Glutamatergic neuron (in vitro differentiated cells): ENCODE results near the gene KTN1. TPM values are rescaled to one million over a fixed set of nuclear protein-coding genes. Genes with fewer than 3 reads are reported as not detected.

ENCODE experiments used
- DNase-seq: peaks from one replicate; pipeline ENCODE4 v3.0.0; 2022
- H3K27ac Mint-ChIP-seq: one replicate; pipeline ENCODE4 v1.8.0; 2020; ENCODE audit warnings: mild to moderate bottlenecking, mixed read lengths, inconsistent platforms; ENCODE audit not compliant: unreplicated experiment
- H3K27me3 Mint-ChIP-seq: one replicate; pipeline ENCODE4 v1.8.0; 2020; ENCODE audit warnings: mild to moderate bottlenecking, moderate library complexity, mixed read lengths, inconsistent platforms; ENCODE audit not compliant: unreplicated experiment
- H3K36me3 Mint-ChIP-seq: one replicate; pipeline ENCODE4 v1.8.0; 2020; ENCODE audit warnings: mild to moderate bottlenecking, mixed read lengths, inconsistent platforms; ENCODE audit not compliant: unreplicated experiment
- H3K4me1 Mint-ChIP-seq: one replicate; pipeline ENCODE4 v1.8.0; 2020; ENCODE audit warnings: mild to moderate bottlenecking, low read depth, mixed read lengths, inconsistent platforms; ENCODE audit not compliant: unreplicated experiment
- H3K4me3 Mint-ChIP-seq: one replicate; pipeline ENCODE4 v1.8.0; 2020; ENCODE audit warnings: mild to moderate bottlenecking, mixed read lengths, inconsistent platforms; ENCODE audit not compliant: unreplicated experiment
- H3K9me3 Mint-ChIP-seq: one replicate; pipeline ENCODE4 v1.8.0; 2020; ENCODE audit warnings: mild to moderate bottlenecking, moderate library complexity, mixed read lengths, inconsistent platforms; ENCODE audit not compliant: unreplicated experiment
- total RNA-seq: library from RNA; stranded (reverse); fragmentation: NEBNext Ultra II Directional; extraction: Animal tissue kit (Norgen Biotek cat#: 25700); gene quantifications from one replicate; pipeline ENCODE4 v1.2.1, GENCODE V29; 2021; ENCODE audit not compliant: unreplicated experiment
- TF ChIP-seq, protein P1 (sequence below): fragments of 200-600 bp; sonication (generic); IDR thresholded peaks from one replicate; pipeline ENCODE4 v1.5.0; 2021; ENCODE audit not compliant: partially characterized antibody, unreplicated experiment

KTN1 gene
- total RNA-seq, 1 donor from 2014 or later: 108 TPM

DNA sequence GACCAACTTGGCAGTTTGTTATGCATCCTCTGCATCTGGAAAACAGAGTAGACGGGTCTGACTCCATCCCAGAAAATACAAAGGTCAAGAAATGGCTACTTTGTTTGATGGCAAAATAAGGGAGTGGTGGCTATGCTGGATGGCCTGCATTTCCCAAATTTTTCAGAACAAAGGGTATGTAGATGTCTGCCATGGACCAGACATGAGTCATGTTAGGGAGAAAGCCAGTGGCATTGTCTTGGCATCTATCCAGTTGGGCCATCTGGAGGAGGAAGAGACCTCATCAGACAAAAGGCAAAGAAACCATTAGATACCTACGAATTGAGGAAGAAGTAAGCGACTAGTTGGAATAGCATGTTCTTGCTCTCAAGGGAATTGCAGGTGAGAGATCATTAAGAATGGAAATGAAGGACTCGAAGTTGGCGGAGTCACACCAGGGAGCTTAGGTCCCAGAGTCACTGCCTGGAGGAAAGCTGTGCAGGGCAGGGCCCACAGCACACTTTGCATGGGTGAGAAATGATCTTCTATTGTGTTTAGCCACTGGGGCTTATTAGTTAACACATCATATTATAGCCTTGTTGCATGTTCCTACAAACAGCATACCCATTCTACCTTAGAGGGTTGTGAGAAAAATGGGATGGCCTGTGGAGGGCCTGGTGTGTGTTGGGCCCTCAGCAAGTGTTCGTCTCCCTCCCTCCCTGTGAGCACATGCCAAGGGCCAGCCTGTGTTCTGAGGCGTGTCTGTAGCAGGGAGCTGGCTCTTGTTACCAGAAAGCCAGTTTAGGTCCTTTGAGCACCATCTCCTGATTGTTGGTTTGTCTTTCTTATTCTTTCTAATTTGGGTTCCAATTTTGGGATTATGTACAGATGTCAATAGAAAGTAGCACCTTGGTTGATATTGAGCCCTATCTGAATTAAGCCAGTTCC, 119.4 kb downstream of the KTN1 start:
- DNase-seq: no peak

DNA sequence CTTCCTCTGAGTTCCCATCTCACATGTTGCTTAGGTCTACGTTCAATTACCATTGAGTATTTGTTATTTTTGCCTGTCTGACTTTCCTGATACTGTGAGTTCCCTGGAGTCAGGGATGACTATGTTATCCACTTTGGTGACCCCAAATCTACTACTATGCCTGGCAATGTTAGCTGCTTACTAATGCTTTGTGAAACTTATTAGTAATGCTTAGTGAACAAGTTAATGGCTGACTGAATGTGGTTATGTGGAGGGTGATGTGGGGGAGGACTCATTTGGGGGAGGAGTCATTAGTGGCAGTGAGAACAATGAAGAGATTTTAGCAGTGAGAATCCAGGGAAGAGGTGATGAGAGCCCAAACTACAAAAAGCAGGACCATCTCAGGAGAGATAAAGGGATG, 121.6 kb downstream of the KTN1 start:
- H3K27ac Mint-ChIP-seq: no peak overlapping the region
- no peaks in the 10 kb centered on the region for H3K27me3 Mint-ChIP-seq
- H3K9me3 Mint-ChIP-seq: peaks cover 1% of the 10 kb centered on the region
- peaks cover 10% of the 10 kb centered on the region for H3K4me1 Mint-ChIP-seq
- TF ChIP-seq, protein P1, sequence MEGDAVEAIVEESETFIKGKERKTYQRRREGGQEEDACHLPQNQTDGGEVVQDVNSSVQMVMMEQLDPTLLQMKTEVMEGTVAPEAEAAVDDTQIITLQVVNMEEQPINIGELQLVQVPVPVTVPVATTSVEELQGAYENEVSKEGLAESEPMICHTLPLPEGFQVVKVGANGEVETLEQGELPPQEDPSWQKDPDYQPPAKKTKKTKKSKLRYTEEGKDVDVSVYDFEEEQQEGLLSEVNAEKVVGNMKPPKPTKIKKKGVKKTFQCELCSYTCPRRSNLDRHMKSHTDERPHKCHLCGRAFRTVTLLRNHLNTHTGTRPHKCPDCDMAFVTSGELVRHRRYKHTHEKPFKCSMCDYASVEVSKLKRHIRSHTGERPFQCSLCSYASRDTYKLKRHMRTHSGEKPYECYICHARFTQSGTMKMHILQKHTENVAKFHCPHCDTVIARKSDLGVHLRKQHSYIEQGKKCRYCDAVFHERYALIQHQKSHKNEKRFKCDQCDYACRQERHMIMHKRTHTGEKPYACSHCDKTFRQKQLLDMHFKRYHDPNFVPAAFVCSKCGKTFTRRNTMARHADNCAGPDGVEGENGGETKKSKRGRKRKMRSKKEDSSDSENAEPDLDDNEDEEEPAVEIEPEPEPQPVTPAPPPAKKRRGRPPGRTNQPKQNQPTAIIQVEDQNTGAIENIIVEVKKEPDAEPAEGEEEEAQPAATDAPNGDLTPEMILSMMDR: no peak
- DNase-seq: no peak
- H3K36me3 Mint-ChIP-seq: peaks cover 15% of the 10 kb centered on the region
- H3K4me3 Mint-ChIP-seq: no peak overlapping the region

More for the DNA sequence above, 119.4 kb downstream of the KTN1 start:
- Mint-ChIP-seq H3K4me3 (no peak overlapping the region), H3K4me1 (peaks cover 16% of the 10 kb centered on the region), H3K27ac (no peak overlapping the region), H3K9me3 (peaks cover 1% of the 10 kb centered on the region), H3K36me3 (peaks cover 15% of the 10 kb centered on the region), H3K27me3 (no peaks in the 10 kb centered on the region)
- TF ChIP-seq, protein P1: no peak

DNA sequence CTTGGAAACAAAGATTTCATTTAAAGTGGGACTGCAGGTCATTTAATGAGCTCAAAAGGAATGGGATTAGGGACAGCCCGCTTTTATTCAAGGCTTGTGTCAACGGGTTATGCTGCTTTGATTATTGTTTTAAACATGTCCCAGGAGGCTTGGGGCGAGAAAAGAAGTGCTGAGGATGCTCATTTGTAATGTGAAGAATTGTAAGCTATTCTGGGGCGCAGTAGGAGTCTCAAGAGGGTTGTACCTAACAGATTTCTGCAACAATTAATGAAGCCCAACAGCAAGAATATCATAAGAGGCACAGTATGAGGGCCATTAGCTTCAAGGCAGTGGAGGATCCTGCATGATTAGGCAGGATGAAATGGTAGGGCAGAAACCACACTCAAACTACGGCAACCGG, 122.5 kb downstream of the KTN1 start:
- peaks cover 10% of the 10 kb centered on the region for H3K4me1 Mint-ChIP-seq
- H3K36me3 Mint-ChIP-seq: peaks cover 15% of the 10 kb centered on the region
- no peak for DNase-seq
- TF ChIP-seq, protein P1: no peak
- no peak overlapping the region for H3K27ac Mint-ChIP-seq
- no peak overlapping the region for H3K4me3 Mint-ChIP-seq
- H3K9me3 Mint-ChIP-seq: peaks cover 1% of the 10 kb centered on the region
- H3K27me3 Mint-ChIP-seq: no peaks in the 10 kb centered on the region

DNA sequence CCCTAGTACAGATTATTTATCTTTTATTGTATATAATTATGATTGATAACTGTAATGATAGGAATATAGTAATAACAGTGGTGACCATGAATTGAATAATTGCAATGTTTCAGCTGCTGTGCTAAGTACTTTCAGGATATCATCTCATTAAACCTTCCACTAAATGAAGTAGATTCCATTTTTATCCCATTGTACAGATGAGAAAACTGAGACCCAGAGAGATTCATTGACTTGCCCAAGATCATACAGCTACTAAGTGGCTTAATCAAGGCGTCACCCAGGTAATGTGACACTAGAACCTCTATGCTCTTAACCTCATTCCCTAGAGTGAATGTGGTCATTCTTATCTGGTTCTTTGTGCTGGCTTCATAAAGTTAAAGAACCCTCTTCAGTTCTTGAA, 124.6 kb downstream of the KTN1 start:
- H3K9me3 Mint-ChIP-seq: peaks cover 1% of the 10 kb centered on the region
- DNase-seq: no peak
- peaks cover 15% of the 10 kb centered on the region for H3K36me3 Mint-ChIP-seq
- H3K4me1 Mint-ChIP-seq: peaks cover 10% of the 10 kb centered on the region
- TF ChIP-seq, protein P1: no peak
- no peaks in the 10 kb centered on the region for H3K27me3 Mint-ChIP-seq
- H3K4me3 Mint-ChIP-seq: no peak overlapping the region
- no peak overlapping the region for H3K27ac Mint-ChIP-seq
